ENCODE results near the gene NTN5. TPM values are rescaled to one million over a fixed set of nuclear protein-coding genes. Genes with fewer than 3 reads are reported as not detected.
A peak's percentile ranks its signal among the peaks of the same experiment; 100 is the strongest.

NTN5 gene
- total and polyA plus RNA-seq, 9 of the 15 experiments (the other 6 are each of a cell fraction or from before 2014, with no cell fraction given), result not detected

- TF ChIP-seq HDAC2 (IDR thresholded peaks at IDR 0.05) (no peak), ZNF263 (CRISPR knock-in tag; IDR thresholded peaks at IDR 0.05; ENCODE audit: borderline replicate concordance) (0 out of 2 replicates have a peak, but pooled peaks have one; percentile 11)
These were observed 58.9 kb downstream of the NTN5 start (continued) for GRCh38 chr19:48613852-48614435.

- no peak for TF ChIP-seq PHB2 (IDR thresholded peaks at IDR 0.05; ENCODE audit: low read depth)
- TF ChIP-seq CBFA2T3 (IDR thresholded peaks at IDR 0.05), result no peak
- TF ChIP-seq POLR2G (IDR thresholded peaks at IDR 0.05; ENCODE audit: low read depth, low read length), result peak; percentile 53
- TF ChIP-seq RBM22 (IDR thresholded peaks at IDR 0.05; ENCODE audit: low read depth, low read length, poor library complexity, severe bottlenecking), result peak; percentile 50
- TF ChIP-seq, protein P1, sequence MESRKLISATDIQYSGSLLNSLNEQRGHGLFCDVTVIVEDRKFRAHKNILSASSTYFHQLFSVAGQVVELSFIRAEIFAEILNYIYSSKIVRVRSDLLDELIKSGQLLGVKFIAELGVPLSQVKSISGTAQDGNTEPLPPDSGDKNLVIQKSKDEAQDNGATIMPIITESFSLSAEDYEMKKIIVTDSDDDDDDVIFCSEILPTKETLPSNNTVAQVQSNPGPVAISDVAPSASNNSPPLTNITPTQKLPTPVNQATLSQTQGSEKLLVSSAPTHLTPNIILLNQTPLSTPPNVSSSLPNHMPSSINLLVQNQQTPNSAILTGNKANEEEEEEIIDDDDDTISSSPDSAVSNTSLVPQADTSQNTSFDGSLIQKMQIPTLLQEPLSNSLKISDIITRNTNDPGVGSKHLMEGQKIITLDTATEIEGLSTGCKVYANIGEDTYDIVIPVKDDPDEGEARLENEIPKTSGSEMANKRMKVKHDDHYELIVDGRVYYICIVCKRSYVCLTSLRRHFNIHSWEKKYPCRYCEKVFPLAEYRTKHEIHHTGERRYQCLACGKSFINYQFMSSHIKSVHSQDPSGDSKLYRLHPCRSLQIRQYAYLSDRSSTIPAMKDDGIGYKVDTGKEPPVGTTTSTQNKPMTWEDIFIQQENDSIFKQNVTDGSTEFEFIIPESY (CRISPR knock-in tag; IDR thresholded peaks at IDR 0.05), result peak; percentile 83
- TF ChIP-seq TCFL5 (CRISPR knock-in tag; conservative IDR thresholded peaks at IDR 0.05), result no peak
- TF ChIP-seq FIP1L1 (IDR thresholded peaks at IDR 0.05; ENCODE audit: low read depth, low read length, poor library complexity, severe bottlenecking), result peak; percentile 44
- no peaks in the 10 kb centered on the region for H3K27me3 ChIP-seq (ENCODE audit: control insufficient read depth in 2 of 2, insufficient read depth in 2 of 2, low read length in 2 of 2)
- in situ Hi-C loops (cut with MboI), result no loop called here
- no peaks in the 10 kb centered on the region for H3K9me3 ChIP-seq (replicated peaks; ENCODE audit: control insufficient read depth, insufficient read depth, low read depth, low read length)
- ChIA-PET POLR2A (interaction anchor here (0.7 to 1.4 kb wide), 4 partner anchors 8 to 352 kb away, joined by 3 to 4 read pairs (median 4); partner anchors contain the start of gene FTL), CTCF (ENCODE audit: low intra/inter-chr PET ratio) (no interaction called here)
- H3K9me1 ChIP-seq (ENCODE audit: control insufficient read depth, insufficient read depth, low read length), result peaks cover 11% of the 10 kb centered on the region
- WGBS (ENCODE audit: insufficient coverage, low coverage, missing lambda C conversion rate), result 77% methylated on average over 27 of the region's 39 CpGs
- FAIRE-seq (no peak), DNase-seq (ENCODE audit: extremely low read depth in 1 of 4, low spot score in 3 of 4) (no peak), ATAC-seq (no peak; the same call in 2 of the 3 replicates)
- peaks cover 36% of the 10 kb centered on the region; the same call in 2 of the 3 replicates for H3K36me3 ChIP-seq (ENCODE audit: control insufficient read depth, insufficient read depth, low read length)
- no TSS peak for BruUV-seq (replicated peaks)
- intact Hi-C loops (cut with micrococcal nuclease), result no loop called here
- no peak overlapping the region for H3K27ac ChIP-seq (ENCODE audit: extremely low read depth, low read depth, low read length)
- H3K4me2 ChIP-seq (ENCODE audit: insufficient read depth, low read length), result no peak overlapping the region
- H4K20me1 ChIP-seq (replicated peaks; ENCODE audit: control insufficient read depth, insufficient read depth, low read length), result peaks cover 35% of the 10 kb centered on the region
- H3K79me2 ChIP-seq (ENCODE audit: control insufficient read depth, insufficient read depth, low read length), result peaks cover 26% of the 10 kb centered on the region
- peaks cover 21 to 60% of the 10 kb centered on the region in 2 experiments; a peak in 4 of 5 replicates for H3K4me1 ChIP-seq (replicated peaks in 1 of 2; ENCODE audit: control insufficient read depth in 2 of 2, insufficient read depth in 2 of 2, low read length in 2 of 2)
- H3K9ac ChIP-seq (ENCODE audit: insufficient read depth in 1 of 2, low read depth in 2 of 2, low read length in 2 of 2), result peak overlapping the region in 1 of 2 experiments; percentile 62; a peak in 1 of 4 replicates
- no peak overlapping the region for H3K4me3 ChIP-seq
- H2AFZ ChIP-seq (ENCODE audit: low read depth, low read length), result no peak overlapping the region
These were observed 59.6 kb downstream of the NTN5 start for GRCh38 chr19:48613024-48613851.
